SU-DHL-6 (cell line): Measurements from ENCODE around the gene THBD.

Experiments
- CTCF ChIP-seq: fragments of 200-600 bp; sonication (generic); IDR thresholded peaks from one replicate; pipeline ENCODE4 v1.5.1; 2017; ENCODE audit warnings: antibody characterized with exemption, mild to moderate bottlenecking, low read length, moderate library complexity; ENCODE audit not compliant: insufficient read depth, poor library complexity, severe bottlenecking
- EZH2phosphoT487 ChIP-seq: fragments of 200-600 bp; sonication (generic), shearing (Covaris generic); conservative IDR thresholded peaks from 2 replicates; pipeline ENCODE4 v1.6.1; 2018; ENCODE audit warnings: mild to moderate bottlenecking, antibody characterized with exemption, low read length, moderate library complexity, mixed read lengths

- TF ChIP-seq CTCF (no peak), EZH2phosphoT487 (no peak)
Observed at GRCh38 chr20:23096986-23097520, 47.6 kb upstream of the THBD start.
